HepG2 (cell line): ENCODE results near the gene EFCAB11. TPM values are rescaled to one million over a fixed set of nuclear protein-coding genes. Genes with fewer than 3 reads are reported as not detected.

Source experiments
- ATAC-seq: fragments of 200-7000 bp; cut with Tn5 transposase; 3 replicates; pipeline ENCODE4 v1.9.1; 2020; ENCODE audit warnings: mild to moderate bottlenecking, moderate library complexity
- BruUV-seq: library from RNA; stranded (reverse); fragments of 400-500 nt; replicated peaks from 2 replicates; lab custom pipeline; 2021; lab: Mats Ljungman, UMichigan
- CTCF ChIA-PET: fragments of 300-600 bp; formaldehyde crosslinking; extraction: SDS; loops from one replicate; lab custom pipeline; 2021; ENCODE audit warnings: low total read pairs, inconsistent platforms, low intra/inter-chr PET ratio; lab: Yijun Ruan, JAX
- POLR2A ChIA-PET: fragments of 350-600 bp; sonication (Branson Sonifier 250); formaldehyde crosslinking; loops from one replicate; lab custom pipeline; 2020; ENCODE audit warnings: antibody characterized with exemption, inconsistent platforms; lab: Yijun Ruan, JAX
- DNase-seq: peaks from one replicate; pipeline ENCODE4 v3.0.0-alpha.2; 2015; ENCODE audit warnings: low spot score
- FAIRE-seq: peaks from 3 replicates; lab custom pipeline; 2011; peaks lifted over from hg19 to GRCh38; lab: Jason Lieb, UNC
- H2AFZ ChIP-seq: one replicate; pipeline ENCODE4 v1.6.1; 2011; ENCODE audit warnings: low read length, inconsistent platforms
- H3K27ac ChIP-seq: fragments of 300-600 bp; 3 replicates; pipeline ENCODE4 v1.8.0; 2011; ENCODE audit warnings: mixed run types, mild to moderate bottlenecking, mixed read lengths, low read length, inconsistent platforms; ENCODE audit not compliant: insufficient read depth; ENCODE audit errors: extremely low read length
- H3K27me3 ChIP-seq, 2 experiments: fragments of 200-600 bp in 1 of 2; 2 replicates in 1 of 2; 3 replicates in 1 of 2; pipeline versions ENCODE4 v1.6.0 to v1.8.0; 2011; ENCODE audit warnings: low read length in 2 of 2, mild to moderate bottlenecking in 2 of 2, moderate library complexity in 2 of 2, inconsistent platforms in 1 of 2; ENCODE audit not compliant: insufficient read depth in 2 of 2, control insufficient read depth in 1 of 2
- H3K36me3 ChIP-seq, 2 experiments: fragments of 200-600 bp in 1 of 2; replicated peaks in 1 of 2; 2 replicates in 1 of 2; 3 replicates in 1 of 2; pipeline versions ENCODE4 v1.5.1 to v1.8.0; 2011; ENCODE audit warnings: low read length in 2 of 2, inconsistent platforms in 1 of 2; ENCODE audit not compliant: insufficient read depth in 2 of 2, control insufficient read depth in 1 of 2
- H3K4me1 ChIP-seq: 2 replicates; pipeline ENCODE4 v1.5.1; 2012; ENCODE audit warnings: low read length, inconsistent platforms; ENCODE audit not compliant: insufficient read depth
- H3K4me2 ChIP-seq: 2 replicates; pipeline ENCODE4 v1.6.0; 2011; ENCODE audit warnings: low read depth, low read length, inconsistent platforms
- H3K4me3 ChIP-seq, 3 experiments: fragments of 200-600 bp in 1 of 3; sonication (generic), shearing (Covaris generic) in 1 of 3; replicated peaks in 1 of 3; 2 replicates each; pipeline ENCODE4 v1.5.1; 2011 to 2016; ENCODE audit warnings: low read length in 3 of 3, inconsistent platforms in 2 of 3, low read depth in 2 of 3, mild to moderate bottlenecking in 2 of 3, control low read depth in 1 of 3, mixed read lengths in 1 of 3; ENCODE audit not compliant: insufficient read depth in 1 of 3
- H3K79me2 ChIP-seq: one replicate; pipeline ENCODE4 v1.6.1; 2011; ENCODE audit warnings: low read length, inconsistent platforms; ENCODE audit not compliant: insufficient read depth
- H3K9ac ChIP-seq: 2 replicates; pipeline ENCODE4 v1.6.0; 2011; ENCODE audit warnings: mild to moderate bottlenecking, low read depth, low read length, inconsistent platforms; ENCODE audit not compliant: insufficient read depth
- H3K9me3 ChIP-seq: 2 replicates; pipeline ENCODE4 v1.5.1; 2012; ENCODE audit warnings: mild to moderate bottlenecking, low read length
- H4K20me1 ChIP-seq: 2 replicates; pipeline ENCODE4 v1.6.0; 2011; ENCODE audit warnings: inconsistent platforms, mild to moderate bottlenecking, low read length, moderate library complexity; ENCODE audit not compliant: insufficient read depth
- IKZF5 ChIP-seq: IDR thresholded peaks from 2 replicates; pipeline ENCODE4 v1.6.1; 2018; ENCODE audit warnings: missing genetic modification reagents, mild to moderate bottlenecking, missing compliant biosample characterization
- SAP130 ChIP-seq: IDR thresholded peaks from 2 replicates; pipeline ENCODE4 v1.6.1; 2016; ENCODE audit warnings: low read depth
- ZBTB14 ChIP-seq: sonication (generic); formaldehyde crosslinking; IDR thresholded peaks from 2 replicates; pipeline ENCODE4 v1.4.0; 2020; ENCODE audit warnings: missing genetic modification reagents
- ZNF335 ChIP-seq: sonication (generic); formaldehyde crosslinking; IDR thresholded peaks from 2 replicates; pipeline ENCODE4 v1.4.0; 2020; ENCODE audit warnings: missing genetic modification reagents
- ZNF549 ChIP-seq: sonication (generic); formaldehyde crosslinking; IDR thresholded peaks from 2 replicates; pipeline ENCODE4 v1.5.0; 2020; ENCODE audit warnings: missing genetic modification reagents
- WGBS: methylation state at CpG from one replicate; pipeline ENCODE4 v1.1.6; 2017; ENCODE audit warnings: low lambda C conversion rate; 5-methylcytosine and 5-hydroxymethylcytosine counted together
- in situ Hi-C: cut with HindIII; loops from 2 replicates; pipeline ENCODE4 v1.10.0; 2017; ENCODE audit warnings: low pct_unique_long_range_greater_than_20kb; ENCODE audit not compliant: extremely low pct_ligation_motif_present
- intact Hi-C: fragments of 100-400 bp; cut with micrococcal nuclease; formaldehyde crosslinking; loops from one replicate; pipeline ENCODE4 v1.10.0; 2022; ENCODE audit not compliant: unreplicated experiment
- polyA plus RNA-seq, 8 experiments: library from polyadenylated mRNA; depleted of rRNA in 3 of 8; stranded (reverse) in 7 of 8; unstranded in 1 of 8; fragments of >200 nt; fragmentation: Illumina TruSeq in 4 of 8; extraction: Trizol in 4 of 8; gene quantifications; 2 replicates each; pipeline versions ENCODE4 v1.2.1 to v1.2.3, GENCODE V29; 2011 to 2016; ENCODE audit warnings: low read depth in 4 of 8, missing spikeins in 1 of 8, mixed read lengths in 1 of 8; ENCODE audit not compliant: insufficient read depth in 1 of 8
- total RNA-seq, 5 experiments: library from RNA; depleted of rRNA; stranded (reverse); fragments of >200 nt; fragmentation: Illumina TruSeq; extraction: Trizol; gene quantifications; 2 replicates each; pipeline ENCODE4 v1.2.3, GENCODE V29; 2016; ENCODE audit warnings: low read depth in 1 of 5

Gene EFCAB11
- total and polyA plus RNA-seq, 2 of the 13 experiments (the other 11 are each of a cell fraction or from before 2014, with no cell fraction given): 8.2 to 31.5 TPM

GRCh38 chr14:89805501-89805900 lies 149.0 kb downstream of the EFCAB11 start:
- no peak for ATAC-seq

More at GRCh38 chr14:89805501-89805900, 149.0 kb downstream of the EFCAB11 start:
- no peak for TF ChIP-seq ZNF335 (CRISPR knock-in tag)
- no peak for TF ChIP-seq SAP130 (CRISPR knock-in tag)
- no peak for TF ChIP-seq ZNF549
- TF ChIP-seq ZBTB14 (CRISPR knock-in tag): no peak
- TF ChIP-seq IKZF5 (CRISPR knock-in tag): no peak
- no peaks in the 10 kb centered on the region for H3K36me3 ChIP-seq
- H3K27ac ChIP-seq: no peak overlapping the region
- POLR2A ChIA-PET: no interaction called here
- H3K79me2 ChIP-seq: no peaks in the 10 kb centered on the region
- H3K4me2 ChIP-seq: no peak overlapping the region
- no peak overlapping the region for H2AFZ ChIP-seq
- in situ Hi-C loops: no loop called here
- DNase-seq (no peak), FAIRE-seq (no peak)
- CTCF ChIA-PET: no interaction called here
- H3K4me3 ChIP-seq: no peak overlapping the region
- intact Hi-C loops: no loop called here
- H3K27me3 ChIP-seq: no peaks in the 10 kb centered on the region
- no peaks in the 10 kb centered on the region for H3K9me3 ChIP-seq
- H3K4me1 ChIP-seq: peaks cover 5% of the 10 kb centered on the region
- no peak overlapping the region for H3K9ac ChIP-seq
- WGBS: 45% methylated on average over 1 of the region's 1 CpG
- no TSS peak for BruUV-seq
- H4K20me1 ChIP-seq: no peaks in the 10 kb centered on the region
